Measurements from ENCODE around the gene LPP.
A peak's percentile ranks its signal among the peaks of the same experiment; 100 is the strongest.

LPP gene

DNA sequence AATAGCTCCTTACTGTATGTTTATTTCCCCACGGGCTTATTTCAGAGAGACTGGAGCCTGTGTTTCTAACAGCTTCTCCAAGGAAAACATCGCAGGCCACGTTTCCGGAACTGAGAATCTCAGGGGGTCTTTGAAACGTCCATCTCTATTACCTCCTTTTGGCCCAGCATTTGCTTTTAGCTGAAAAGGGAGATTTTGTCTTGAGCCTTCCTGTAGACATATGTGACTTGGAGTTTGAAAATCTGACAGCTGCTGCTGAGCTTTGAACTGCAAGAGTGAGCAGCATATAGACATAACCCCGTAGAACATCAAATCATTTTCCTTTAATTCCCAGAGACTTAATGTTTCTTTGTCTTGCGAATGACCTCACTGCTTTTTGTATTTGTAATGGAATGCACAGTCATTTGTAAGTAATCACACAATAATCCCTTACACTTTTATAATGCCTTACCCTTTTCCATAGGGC is 54.6 kb downstream of the LPP start:
- 61 to 72% methylated on average over 3 to 6 of the region's 7 CpGs for WGBS, 2 experiments (ENCODE audit: insufficient coverage in 2 of 2)
- peaks cover 51% of the 10 kb centered on the region for H3K36me3 ChIP-seq (ENCODE audit: control insufficient read depth, insufficient read depth, low read length)
- H3K27ac ChIP-seq (ENCODE audit: low read depth, low read length, severe bottlenecking): peak overlapping the region; percentile 84
- no peak overlapping the region for H3K4me3 ChIP-seq (ENCODE audit: extremely low read depth, insufficient read depth, low read length, poor library complexity, severe bottlenecking)
- H3K4me1 ChIP-seq (ENCODE audit: control insufficient read depth, insufficient read depth, low read length, poor library complexity, severe bottlenecking): peaks cover 38% of the 10 kb centered on the region
- no peaks in the 10 kb centered on the region for H3K9me3 ChIP-seq (ENCODE audit: control insufficient read depth, low read length)

- no peaks in the 10 kb centered on the region for H3K9me3 ChIP-seq (ENCODE audit: control insufficient read depth, low read length)
- peak overlapping the region; percentile 84 for H3K27ac ChIP-seq (ENCODE audit: low read depth, low read length, severe bottlenecking)
- no peak overlapping the region for H3K4me3 ChIP-seq (ENCODE audit: extremely low read depth, insufficient read depth, low read length, poor library complexity, severe bottlenecking)
- WGBS, 2 experiments (ENCODE audit: insufficient coverage in 2 of 2): 100% methylated on average over 1 of the region's 3 CpGs; no CpG with 5 or more reads in 1 of the 2 experiments
- peaks cover 39% of the 10 kb centered on the region for H3K4me1 ChIP-seq (ENCODE audit: control insufficient read depth, insufficient read depth, low read length, poor library complexity, severe bottlenecking)
- H3K36me3 ChIP-seq (ENCODE audit: control insufficient read depth, insufficient read depth, low read length): peaks cover 53% of the 10 kb centered on the region
Observed at GRCh38 chr3:188209034-188209433, 55.1 kb downstream of the LPP start.

GRCh38 chr3:188209740-188210139 is 55.8 kb downstream of the LPP start:
- peaks cover 43% of the 10 kb centered on the region for H3K4me1 ChIP-seq (ENCODE audit: control insufficient read depth, insufficient read depth, low read length, poor library complexity, severe bottlenecking)
- H3K36me3 ChIP-seq (ENCODE audit: control insufficient read depth, insufficient read depth, low read length): peaks cover 53% of the 10 kb centered on the region
- no peak overlapping the region for H3K27ac ChIP-seq (ENCODE audit: low read depth, low read length, severe bottlenecking)
- no peaks in the 10 kb centered on the region for H3K9me3 ChIP-seq (ENCODE audit: control insufficient read depth, low read length)
- no peak overlapping the region for H3K4me3 ChIP-seq (ENCODE audit: extremely low read depth, insufficient read depth, low read length, poor library complexity, severe bottlenecking)
- WGBS, 2 experiments (ENCODE audit: insufficient coverage in 2 of 2): no CpG with 5 or more reads among the region's 1 CpG

- Histone ChIP-seq H3K27ac (ENCODE audit: low read depth, low read length, severe bottlenecking) (no peak overlapping the region), H3K9me3 (ENCODE audit: control insufficient read depth, low read length) (no peaks in the 10 kb centered on the region), H3K4me3 (ENCODE audit: extremely low read depth, insufficient read depth, low read length, poor library complexity, severe bottlenecking) (no peak overlapping the region), H3K36me3 (ENCODE audit: control insufficient read depth, insufficient read depth, low read length) (peaks cover 61% of the 10 kb centered on the region), H3K4me1 (ENCODE audit: control insufficient read depth, insufficient read depth, low read length, poor library complexity, severe bottlenecking) (peaks cover 44% of the 10 kb centered on the region)
- WGBS, 2 experiments (ENCODE audit: insufficient coverage in 2 of 2): 88 to 100% methylated on average over 3 to 4 of the region's 4 CpGs
Observed at GRCh38 chr3:188211476-188211875, 57.5 kb downstream of the LPP start.

DNA sequence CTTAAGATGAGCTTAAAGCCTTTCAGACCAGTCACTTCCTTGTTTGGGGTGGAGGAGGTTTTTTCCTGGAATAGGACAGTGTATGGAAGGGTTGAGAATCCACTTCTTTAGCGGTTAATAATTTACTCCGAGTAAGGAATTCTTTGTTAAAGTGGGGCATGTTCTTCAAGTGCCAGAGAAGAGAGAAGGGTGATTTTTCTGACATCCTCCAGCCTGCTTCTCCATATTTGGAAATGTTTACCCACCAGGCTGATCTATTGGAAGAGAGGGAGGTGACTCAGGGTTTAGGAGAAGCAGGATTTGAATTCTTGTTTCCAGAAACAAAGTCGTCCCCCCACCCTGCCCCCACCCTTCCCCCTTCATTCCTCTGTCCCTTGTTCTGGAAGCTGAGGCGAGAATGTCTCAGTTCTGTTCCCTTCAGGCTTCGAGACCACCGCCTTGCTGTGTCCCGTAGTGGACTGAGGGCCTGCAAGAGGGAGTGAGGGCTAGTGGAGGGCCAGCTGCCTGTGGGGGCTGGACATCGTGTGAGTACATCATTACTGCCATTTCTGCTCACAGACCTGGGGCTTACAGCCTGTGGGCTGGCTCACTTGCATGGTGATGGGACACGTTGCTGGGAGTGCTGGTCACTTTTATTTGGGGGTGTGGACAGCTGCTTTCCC is 58.5 kb downstream of the LPP start:
- peaks cover 69% of the 10 kb centered on the region for H3K36me3 ChIP-seq (ENCODE audit: control insufficient read depth, insufficient read depth, low read length)

GRCh38 chr3:188214442-188214841 is 60.5 kb downstream of the LPP start:
- H3K4me3 ChIP-seq (ENCODE audit: extremely low read depth, insufficient read depth, low read length, poor library complexity, severe bottlenecking): no peak overlapping the region
- no peak overlapping the region for H3K27ac ChIP-seq (ENCODE audit: low read depth, low read length, severe bottlenecking)
- peaks cover 77% of the 10 kb centered on the region for H3K36me3 ChIP-seq (ENCODE audit: control insufficient read depth, insufficient read depth, low read length)
- H3K4me1 ChIP-seq (ENCODE audit: control insufficient read depth, insufficient read depth, low read length, poor library complexity, severe bottlenecking): peaks cover 42% of the 10 kb centered on the region
- H3K9me3 ChIP-seq (ENCODE audit: control insufficient read depth, low read length): no peaks in the 10 kb centered on the region
- WGBS, 2 experiments (ENCODE audit: insufficient coverage in 2 of 2): 89 to 100% methylated on average over 1 of the region's 1 CpG

More for the DNA sequence above, 58.5 kb downstream of the LPP start:
- peak overlapping the region; percentile 72 for H3K27ac ChIP-seq (ENCODE audit: low read depth, low read length, severe bottlenecking)
- WGBS, 2 experiments (ENCODE audit: insufficient coverage in 2 of 2): 50 to 61% methylated on average over 4 to 5 of the region's 9 CpGs
- no peaks in the 10 kb centered on the region for H3K9me3 ChIP-seq (ENCODE audit: control insufficient read depth, low read length)
- peaks cover 48% of the 10 kb centered on the region for H3K4me1 ChIP-seq (ENCODE audit: control insufficient read depth, insufficient read depth, low read length, poor library complexity, severe bottlenecking)
- peak overlapping the region; percentile 26 for H3K4me3 ChIP-seq (ENCODE audit: extremely low read depth, insufficient read depth, low read length, poor library complexity, severe bottlenecking)

DNA sequence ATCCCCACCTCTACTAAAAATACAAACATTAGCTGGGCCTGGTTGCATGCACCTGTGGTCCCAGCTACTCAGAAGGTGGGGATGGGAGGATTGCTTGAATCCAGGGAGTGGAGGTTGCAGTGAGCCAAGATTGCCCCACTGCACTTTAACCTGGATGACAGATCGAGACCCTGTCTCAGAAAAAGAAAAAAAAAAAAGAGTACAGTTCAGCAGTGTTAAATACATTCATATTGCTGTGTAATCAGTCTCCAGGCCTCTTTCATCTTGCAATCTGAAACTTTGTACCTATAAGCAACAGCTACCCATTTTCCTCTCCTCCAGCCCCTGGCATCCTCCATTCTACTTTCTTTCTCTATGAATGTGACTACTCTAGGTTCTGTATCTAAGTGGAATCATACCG is 61.2 kb downstream of the LPP start:
- Histone ChIP-seq H3K27ac (ENCODE audit: low read depth, low read length, severe bottlenecking) (no peak overlapping the region), H3K4me3 (ENCODE audit: extremely low read depth, insufficient read depth, low read length, poor library complexity, severe bottlenecking) (no peak overlapping the region), H3K9me3 (ENCODE audit: control insufficient read depth, low read length) (no peaks in the 10 kb centered on the region), H3K4me1 (ENCODE audit: control insufficient read depth, insufficient read depth, low read length, poor library complexity, severe bottlenecking) (peaks cover 42% of the 10 kb centered on the region), H3K36me3 (ENCODE audit: control insufficient read depth, insufficient read depth, low read length) (peaks cover 79% of the 10 kb centered on the region)
- WGBS, 2 experiments (ENCODE audit: insufficient coverage in 2 of 2): 100% methylated on average over 1 of the region's 2 CpGs; no CpG with 5 or more reads in 1 of the 2 experiments

DNA sequence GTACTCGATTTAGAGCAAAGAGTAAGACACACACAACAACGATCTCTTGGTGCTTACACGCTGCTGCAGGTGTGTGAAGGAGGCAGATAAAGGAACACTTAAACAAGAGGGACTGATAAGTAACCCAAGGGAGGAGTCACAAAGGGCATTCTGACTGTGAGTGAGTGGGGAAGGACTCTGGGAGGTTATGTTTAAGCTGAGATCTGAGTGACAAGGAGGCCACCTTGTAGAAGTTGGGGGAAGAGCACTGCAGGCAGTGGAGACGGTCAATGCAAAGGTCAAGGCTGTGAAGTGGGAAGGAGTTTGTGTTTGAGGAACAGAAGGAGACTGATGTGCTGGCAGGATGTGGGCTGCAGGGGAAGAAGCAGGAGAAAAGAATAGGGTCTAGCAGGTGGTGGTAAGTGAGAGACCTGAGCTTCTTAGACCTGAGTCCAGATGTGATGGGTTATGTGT is 63.1 kb downstream of the LPP start:
- no peak overlapping the region for H3K4me3 ChIP-seq (ENCODE audit: extremely low read depth, insufficient read depth, low read length, poor library complexity, severe bottlenecking)
- H3K36me3 ChIP-seq (ENCODE audit: control insufficient read depth, insufficient read depth, low read length): peaks cover 73% of the 10 kb centered on the region
- H3K9me3 ChIP-seq (ENCODE audit: control insufficient read depth, low read length): no peaks in the 10 kb centered on the region
- WGBS, 2 experiments (ENCODE audit: insufficient coverage in 2 of 2): 93 to 96% methylated on average over 3 to 4 of the region's 4 CpGs
- no peak overlapping the region for H3K27ac ChIP-seq (ENCODE audit: low read depth, low read length, severe bottlenecking)
- peaks cover 40% of the 10 kb centered on the region for H3K4me1 ChIP-seq (ENCODE audit: control insufficient read depth, insufficient read depth, low read length, poor library complexity, severe bottlenecking)

DNA sequence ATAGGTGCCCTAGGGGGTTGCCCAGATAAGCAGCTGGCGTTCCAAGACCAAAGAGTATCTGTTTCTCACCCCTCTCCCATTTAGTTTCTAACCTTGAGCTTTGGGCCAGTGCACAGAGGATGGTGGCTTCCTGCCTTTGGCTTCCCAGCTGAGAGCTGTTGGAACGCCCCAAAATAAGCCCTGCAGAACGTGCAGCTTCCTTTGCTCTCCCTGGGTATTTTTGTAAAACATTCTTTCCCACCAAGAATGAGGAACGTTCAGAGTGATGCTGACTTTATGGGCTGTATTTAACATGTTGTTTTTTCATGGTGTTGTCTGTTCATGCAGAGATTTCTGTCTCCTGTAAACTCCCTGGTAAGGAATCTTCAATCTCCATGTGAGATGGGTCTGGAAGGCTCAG is 63.8 kb downstream of the LPP start:
- 77 to 82% methylated on average over 4 of the region's 4 CpGs for WGBS, 2 experiments (ENCODE audit: insufficient coverage in 2 of 2)
- H3K9me3 ChIP-seq (ENCODE audit: control insufficient read depth, low read length): no peaks in the 10 kb centered on the region
- no peak overlapping the region for H3K27ac ChIP-seq (ENCODE audit: low read depth, low read length, severe bottlenecking)
- H3K4me3 ChIP-seq (ENCODE audit: extremely low read depth, insufficient read depth, low read length, poor library complexity, severe bottlenecking): no peak overlapping the region
- H3K36me3 ChIP-seq (ENCODE audit: control insufficient read depth, insufficient read depth, low read length): peaks cover 72% of the 10 kb centered on the region
- peaks cover 35% of the 10 kb centered on the region for H3K4me1 ChIP-seq (ENCODE audit: control insufficient read depth, insufficient read depth, low read length, poor library complexity, severe bottlenecking)

DNA sequence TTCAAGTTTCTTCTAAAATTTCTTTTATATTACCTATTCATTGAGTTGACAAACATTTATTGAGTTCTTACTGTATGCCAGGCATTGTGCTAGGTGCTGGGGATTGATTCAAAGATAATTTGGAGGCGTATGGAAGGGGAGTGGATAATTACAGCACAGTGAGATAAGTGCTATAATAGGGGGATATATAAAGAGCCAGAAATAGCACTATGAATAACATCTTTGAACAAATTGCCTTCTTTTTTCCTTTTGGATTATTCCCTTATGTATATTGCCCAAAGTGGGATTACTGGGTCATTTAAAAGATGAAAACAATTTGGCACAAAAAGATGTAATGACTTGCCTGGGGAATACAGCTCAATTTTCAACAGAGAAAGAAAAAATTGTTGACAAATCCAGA is 64.6 kb downstream of the LPP start:
- Histone ChIP-seq H3K4me1 (ENCODE audit: control insufficient read depth, insufficient read depth, low read length, poor library complexity, severe bottlenecking) (peaks cover 26% of the 10 kb centered on the region), H3K36me3 (ENCODE audit: control insufficient read depth, insufficient read depth, low read length) (peaks cover 63% of the 10 kb centered on the region), H3K4me3 (ENCODE audit: extremely low read depth, insufficient read depth, low read length, poor library complexity, severe bottlenecking) (no peak overlapping the region), H3K9me3 (ENCODE audit: control insufficient read depth, low read length) (no peaks in the 10 kb centered on the region), H3K27ac (ENCODE audit: low read depth, low read length, severe bottlenecking) (no peak overlapping the region)
- 86% methylated on average over 1 of the region's 1 CpG; no CpG with 5 or more reads in 1 of the 2 experiments for WGBS, 2 experiments (ENCODE audit: insufficient coverage in 2 of 2)

- 96 to 100% methylated on average over 4 of the region's 5 CpGs for WGBS, 2 experiments (ENCODE audit: insufficient coverage in 2 of 2)
- Histone ChIP-seq H3K4me3 (ENCODE audit: extremely low read depth, insufficient read depth, low read length, poor library complexity, severe bottlenecking) (no peak overlapping the region), H3K9me3 (ENCODE audit: control insufficient read depth, low read length) (no peaks in the 10 kb centered on the region), H3K4me1 (ENCODE audit: control insufficient read depth, insufficient read depth, low read length, poor library complexity, severe bottlenecking) (peaks cover 25% of the 10 kb centered on the region), H3K36me3 (ENCODE audit: control insufficient read depth, insufficient read depth, low read length) (peaks cover 65% of the 10 kb centered on the region), H3K27ac (ENCODE audit: low read depth, low read length, severe bottlenecking) (no peak overlapping the region)
Observed at GRCh38 chr3:188219147-188219546, 65.2 kb downstream of the LPP start.

Measured in mesodermal cell (in vitro differentiated cells).